SJCRH30 (cell line): ENCODE measurements around the gene CCDC73. TPM values are rescaled to one million over a fixed set of nuclear protein-coding genes. Genes with fewer than 3 reads are reported as not detected.
"Not testable (repeated sequence)": the region's sequence is repeated elsewhere in the genome, so short reads cannot be mapped to it uniquely, and the experiment has no call there.

Experiments used
- DNase-seq, 2 experiments: peaks; one replicate each; pipeline ENCODE4 v3.0.0-alpha.2; 2015 to 2020
- H3K27ac ChIP-seq: fragments of 250-450 bp; sonication (Bioruptor Pico); 2 replicates; pipeline ENCODE4 v1.5.1; 2020; ENCODE audit warnings: mild to moderate bottlenecking, moderate library complexity
- H3K27me3 ChIP-seq: fragments of 250-450 bp; sonication (Bioruptor Pico); 2 replicates; pipeline ENCODE4 v1.5.1; 2020; ENCODE audit warnings: mild to moderate bottlenecking, moderate library complexity
- H3K36me3 ChIP-seq: fragments of 250-450 bp; sonication (Bioruptor Pico); 2 replicates; pipeline ENCODE4 v1.5.1; 2020; ENCODE audit warnings: mild to moderate bottlenecking, moderate library complexity
- H3K4me1 ChIP-seq: fragments of 250-450 bp; sonication (Bioruptor Pico); 2 replicates; pipeline ENCODE4 v1.5.1; 2020; ENCODE audit warnings: mild to moderate bottlenecking, moderate library complexity
- H3K4me3 ChIP-seq: fragments of 250-450 bp; sonication (Bioruptor Pico); 2 replicates; pipeline ENCODE4 v1.5.1; 2020; ENCODE audit warnings: mild to moderate bottlenecking, moderate library complexity
- H3K9me3 ChIP-seq: fragments of 250-450 bp; sonication (Bioruptor Pico); replicated peaks from 2 replicates; pipeline ENCODE4 v1.5.1; 2020; ENCODE audit warnings: mild to moderate bottlenecking, moderate library complexity
- total RNA-seq: library from RNA; depleted of rRNA; stranded (reverse); fragments of >200 nt; shearing (Covaris generic); gene quantifications from 2 replicates; pipeline ENCODE4 v1.2.3, GENCODE V29; 2014

Gene CCDC73
- total RNA-seq, 1 experiment from 2014 or later: 0.02 TPM

- Histone ChIP-seq H3K4me3 (no peak overlapping the region), H3K9me3 (peaks cover 3% of the 10 kb centered on the region; the same call in 1 of the 2 replicates), H3K36me3 (peaks cover 11% of the 10 kb centered on the region), H3K4me1 (no peaks in the 10 kb centered on the region), H3K27ac (no peak overlapping the region), H3K27me3 (no peaks in the 10 kb centered on the region)
- no peak for DNase-seq
Measured at GRCh38 chr11:32610797-32611352, 183.6 kb downstream of the CCDC73 start.

- peaks cover 28% of the 10 kb centered on the region for H3K36me3 ChIP-seq
Measured at GRCh38 chr11:32608826-32609225, 185.6 kb downstream of the CCDC73 start.

GRCh38 chr11:32606220-32606619 lies 188.2 kb downstream of the CCDC73 start:
- H3K36me3 ChIP-seq: peaks cover 54% of the 10 kb centered on the region

More at GRCh38 chr11:32608826-32609225, 185.6 kb downstream of the CCDC73 start:
- DNase-seq, H3K4me1 ChIP-seq, H3K9me3 ChIP-seq, H3K27me3 ChIP-seq, H3K27ac ChIP-seq, H3K4me3 ChIP-seq: not testable (repeated sequence)

GRCh38 chr11:32602657-32603415 lies 191.6 kb downstream of the CCDC73 start:
- Histone ChIP-seq H3K36me3 (peaks cover 87% of the 10 kb centered on the region), H3K9me3 (peaks cover 3% of the 10 kb centered on the region; the same call in 1 of the 2 replicates), H3K4me3 (no peak overlapping the region), H3K4me1 (no peaks in the 10 kb centered on the region), H3K27ac (no peak overlapping the region), H3K27me3 (no peaks in the 10 kb centered on the region)
- no peak for DNase-seq

More at GRCh38 chr11:32606220-32606619, 188.2 kb downstream of the CCDC73 start:
- H3K4me3 ChIP-seq: no peak overlapping the region
- no peaks in the 10 kb centered on the region for H3K27me3 ChIP-seq
- peaks cover 3% of the 10 kb centered on the region; the same call in 1 of the 2 replicates for H3K9me3 ChIP-seq
- H3K4me1 ChIP-seq: no peaks in the 10 kb centered on the region
- DNase-seq: no peak
- H3K27ac ChIP-seq: no peak overlapping the region

GRCh38 chr11:32597921-32598320 lies 196.5 kb downstream of the CCDC73 start:
- Histone ChIP-seq H3K4me1 (no peaks in the 10 kb centered on the region), H3K27me3 (no peaks in the 10 kb centered on the region), H3K27ac (no peak overlapping the region), H3K9me3 (no peaks in the 10 kb centered on the region), H3K4me3 (no peak overlapping the region), H3K36me3 (peaks cover 91% of the 10 kb centered on the region)
- no peak for DNase-seq

GRCh38 chr11:32596114-32596513 lies 198.3 kb downstream of the CCDC73 start:
- not testable (repeated sequence) for H3K4me1 ChIP-seq, H3K27ac ChIP-seq, H3K9me3 ChIP-seq, DNase-seq, H3K27me3 ChIP-seq, H3K4me3 ChIP-seq
- peaks cover 91% of the 10 kb centered on the region for H3K36me3 ChIP-seq

GRCh38 chr11:32594272-32594671 lies 200.2 kb downstream of the CCDC73 start:
- Histone ChIP-seq H3K4me1 (no peaks in the 10 kb centered on the region), H3K9me3 (no peaks in the 10 kb centered on the region), H3K4me3 (no peak overlapping the region), H3K27ac (no peak overlapping the region), H3K36me3 (peaks cover 92% of the 10 kb centered on the region), H3K27me3 (no peaks in the 10 kb centered on the region)
- DNase-seq: no peak

- Histone ChIP-seq H3K4me1 (peaks cover 2% of the 10 kb centered on the region; the same call in 1 of the 2 replicates), H3K27me3 (no peaks in the 10 kb centered on the region), H3K36me3 (peaks cover 54% of the 10 kb centered on the region), H3K27ac (no peak overlapping the region), H3K4me3 (no peak overlapping the region), H3K9me3 (no peaks in the 10 kb centered on the region)
- peak in 1 of 2 experiments; percentile 9 for DNase-seq
Measured at GRCh38 chr11:32586576-32587190, 207.8 kb downstream of the CCDC73 start.

GRCh38 chr11:32584921-32585320 lies 209.5 kb downstream of the CCDC73 start:
- Histone ChIP-seq H3K27ac (no peak overlapping the region), H3K4me1 (peaks cover 2% of the 10 kb centered on the region; the same call in 1 of the 2 replicates), H3K9me3 (no peaks in the 10 kb centered on the region), H3K4me3 (peak overlapping the region; percentile 90), H3K36me3 (peaks cover 36% of the 10 kb centered on the region), H3K27me3 (no peaks in the 10 kb centered on the region)
- DNase-seq: no peak

- H3K36me3 ChIP-seq: peaks cover 24% of the 10 kb centered on the region
- no peaks in the 10 kb centered on the region for H3K27me3 ChIP-seq
- DNase-seq: peak; percentile 96
- H3K4me1 ChIP-seq: peaks cover 2% of the 10 kb centered on the region; the same call in 1 of the 2 replicates
- H3K4me3 ChIP-seq: peak within 1 kb of the TSS; percentile 90
- H3K27ac ChIP-seq: peak within 1 kb of the TSS; percentile 86
- H3K9me3 ChIP-seq: no peaks in the 10 kb centered on the region
Measured at GRCh38 chr11:32583459-32584271, 210.8 kb downstream of the CCDC73 start, which contains the start of gene EIF3M. EIF3M (plus strand) TSS chr11:32583831; CDS start chr11:32583888, 57 bp downstream.

- no peak for DNase-seq
- H3K27ac ChIP-seq: no peak overlapping the region
- no peaks in the 10 kb centered on the region; the same call in 1 of the 2 replicates for H3K27me3 ChIP-seq
- peaks cover 2% of the 10 kb centered on the region; the same call in 1 of the 2 replicates for H3K4me1 ChIP-seq
- H3K36me3 ChIP-seq: peaks cover 5% of the 10 kb centered on the region
- H3K4me3 ChIP-seq: no peak overlapping the region
- H3K9me3 ChIP-seq: no peaks in the 10 kb centered on the region
Measured at GRCh38 chr11:32581556-32581955, 212.9 kb downstream of the CCDC73 start.

- DNase-seq: no peak
- Histone ChIP-seq H3K27me3 (no peaks in the 10 kb centered on the region; the same call in 1 of the 2 replicates), H3K36me3 (peaks cover 5% of the 10 kb centered on the region), H3K9me3 (no peaks in the 10 kb centered on the region), H3K27ac (no peak overlapping the region), H3K4me1 (peaks cover 2% of the 10 kb centered on the region; the same call in 1 of the 2 replicates), H3K4me3 (no peak overlapping the region)
Measured at GRCh38 chr11:32580967-32581366, 213.5 kb downstream of the CCDC73 start.

- Histone ChIP-seq H3K27ac (no peak overlapping the region), H3K27me3 (no peaks in the 10 kb centered on the region; the same call in 1 of the 2 replicates), H3K36me3 (no peaks in the 10 kb centered on the region), H3K4me1 (no peaks in the 10 kb centered on the region), H3K4me3 (no peak overlapping the region), H3K9me3 (no peaks in the 10 kb centered on the region)
- DNase-seq: no peak
Measured at GRCh38 chr11:32576456-32576855, 218.0 kb downstream of the CCDC73 start.

GRCh38 chr11:32575070-32575469 lies 219.4 kb downstream of the CCDC73 start:
- Histone ChIP-seq H3K36me3 (no peaks in the 10 kb centered on the region), H3K9me3 (no peaks in the 10 kb centered on the region)
- DNase-seq: no peak

More at GRCh38 chr11:32575070-32575469, 219.4 kb downstream of the CCDC73 start:
- H3K27me3 ChIP-seq: no peaks in the 10 kb centered on the region; the same call in 1 of the 2 replicates
- no peaks in the 10 kb centered on the region for H3K4me1 ChIP-seq
- H3K4me3 ChIP-seq: no peak overlapping the region
- no peak overlapping the region for H3K27ac ChIP-seq
